Measurements from ENCODE around the gene ASTN1.

DNA sequence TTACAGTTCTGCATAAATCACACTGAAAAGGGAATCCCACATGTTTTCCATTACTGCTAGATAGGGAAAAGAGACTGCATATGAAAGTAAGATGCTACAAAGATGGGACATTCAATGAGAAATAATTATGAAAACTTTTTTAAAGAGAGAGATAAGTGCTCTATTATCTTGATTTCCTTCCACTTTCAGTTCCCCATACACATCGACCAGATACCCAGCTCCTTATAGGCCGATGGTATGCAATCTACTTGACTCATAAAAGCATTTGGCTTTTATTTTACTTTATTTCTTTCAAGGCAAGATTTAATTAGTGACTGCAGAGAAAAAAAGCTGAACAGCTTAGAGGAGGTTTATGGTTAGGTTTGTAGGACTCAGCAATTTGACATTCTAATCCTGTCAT lies 19.3 kb upstream of the ASTN1 start:
- TF ChIP-seq, protein P1, sequence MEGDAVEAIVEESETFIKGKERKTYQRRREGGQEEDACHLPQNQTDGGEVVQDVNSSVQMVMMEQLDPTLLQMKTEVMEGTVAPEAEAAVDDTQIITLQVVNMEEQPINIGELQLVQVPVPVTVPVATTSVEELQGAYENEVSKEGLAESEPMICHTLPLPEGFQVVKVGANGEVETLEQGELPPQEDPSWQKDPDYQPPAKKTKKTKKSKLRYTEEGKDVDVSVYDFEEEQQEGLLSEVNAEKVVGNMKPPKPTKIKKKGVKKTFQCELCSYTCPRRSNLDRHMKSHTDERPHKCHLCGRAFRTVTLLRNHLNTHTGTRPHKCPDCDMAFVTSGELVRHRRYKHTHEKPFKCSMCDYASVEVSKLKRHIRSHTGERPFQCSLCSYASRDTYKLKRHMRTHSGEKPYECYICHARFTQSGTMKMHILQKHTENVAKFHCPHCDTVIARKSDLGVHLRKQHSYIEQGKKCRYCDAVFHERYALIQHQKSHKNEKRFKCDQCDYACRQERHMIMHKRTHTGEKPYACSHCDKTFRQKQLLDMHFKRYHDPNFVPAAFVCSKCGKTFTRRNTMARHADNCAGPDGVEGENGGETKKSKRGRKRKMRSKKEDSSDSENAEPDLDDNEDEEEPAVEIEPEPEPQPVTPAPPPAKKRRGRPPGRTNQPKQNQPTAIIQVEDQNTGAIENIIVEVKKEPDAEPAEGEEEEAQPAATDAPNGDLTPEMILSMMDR (IDR thresholded peaks at IDR 0.05), result no peak
- no peak for TF ChIP-seq POLR2A (IDR thresholded peaks at IDR 0.05)

All from heart left ventricle (tissue), 13 donors.